ENCODE measurements around the gene BCLAF3.

- TF ChIP-seq CTCF (IDR thresholded peaks at IDR 0.05): no peak
- no peak for TF ChIP-seq POLR2A (IDR thresholded peaks at IDR 0.05)
Observed at GRCh38 chrX:19981947-19982346, 8.9 kb downstream of the BCLAF3 start.
